Measurements from ENCODE around the gene AMH. TPM values are rescaled to one million over a fixed set of nuclear protein-coding genes. Genes with fewer than 3 reads are reported as not detected.

AMH gene
- total and polyA plus RNA-seq, 2 of the 4 experiments (the other 2 are of a cell fraction): 0.86 TPM; not detected in 1

GRCh38 chr19:2275588-2276428, 26.7 kb downstream of the AMH start:
- H3K4me2 ChIP-seq (ENCODE audit: low read depth, low read length): no peak overlapping the region
- H3K9me1 ChIP-seq (ENCODE audit: insufficient read depth, low read length): no peaks in the 10 kb centered on the region; the same call in 1 of the 2 replicates
- H4K91ac ChIP-seq (ENCODE audit: insufficient read depth, low read depth, low read length): no peak overlapping the region
- H2BK20ac ChIP-seq (ENCODE audit: low read depth, low read length): no peak overlapping the region
- H3K56ac ChIP-seq (ENCODE audit: extremely low read depth, insufficient read depth, low read length): no peak overlapping the region
- no peak overlapping the region for H3K18ac ChIP-seq (ENCODE audit: low read depth, low read length)
- H2AK9ac ChIP-seq (replicated peaks; ENCODE audit: low read depth, low read length, poor library complexity): peak overlapping the region; percentile 42
- H2AFZ ChIP-seq (replicated peaks; ENCODE audit: low read length, poor library complexity): peak overlapping the region; percentile 21
- intact Hi-C loops (cut with micrococcal nuclease): loop anchor here (1.0 kb wide), 1 partner anchor 115 kb away; no protein-coding TSS in a partner anchor
- H4K8ac ChIP-seq (ENCODE audit: low read depth in 2 of 2, low read length in 2 of 2): no peak overlapping the region
- no peak overlapping the region for H3K4me3 ChIP-seq (ENCODE audit: insufficient read depth, low read depth, low read length)
- H4K5ac ChIP-seq (ENCODE audit: low read depth, low read length): no peak overlapping the region
- in situ Hi-C loops (cut with MboI; ENCODE audit: low sequenced_read_pairs): loop anchor here (10.0 kb wide), 1 partner anchor 339 kb away; no protein-coding TSS in a partner anchor
- ChIA-PET CTCF (no interaction called here), POLR2A (ENCODE audit: unreplicated experiment) (no interaction called here)
- dilution Hi-C loops (cut with HindIII; ENCODE audit: low sequenced_read_pairs, unreplicated experiment): no loop called here
- H3K27me3 ChIP-seq (ENCODE audit: control insufficient read depth, insufficient read depth, low read length): no peaks in the 10 kb centered on the region
- no peak overlapping the region for H3K23ac ChIP-seq (ENCODE audit: low read depth, low read length)
- WGBS, 2 experiments (ENCODE audit: extremely low coverage in 2 of 2, insufficient read length in 1 of 2): 74% methylated on average over 54 of the region's 74 CpGs; no CpG with 5 or more reads in 1 of the 2 experiments
- H3K27ac ChIP-seq (ENCODE audit: insufficient read depth, low read length): no peak overlapping the region
- H3K14ac ChIP-seq (replicated peaks; ENCODE audit: low read depth, low read length): no peak overlapping the region
- no peak overlapping the region for H3K4ac ChIP-seq (ENCODE audit: low read depth, low read length)
- DNase-seq: no peak
- no peak overlapping the region for H3K9ac ChIP-seq (ENCODE audit: low read depth, low read length)
- no peak overlapping the region for H2AK5ac ChIP-seq (ENCODE audit: low read depth, low read length)
- peaks cover 7 to 42% of the 10 kb centered on the region in 2 experiments for H3K79me1 ChIP-seq (ENCODE audit: low read depth in 1 of 2, low read length in 2 of 2)
- H3K36me3 ChIP-seq (ENCODE audit: control insufficient read depth, insufficient read depth, low read length): peaks cover 34% of the 10 kb centered on the region
- no TSS peak for BruUV-seq (replicated peaks)
- no peak for ATAC-seq (ENCODE audit: low read depth)
- H4K20me1 ChIP-seq (ENCODE audit: insufficient read depth, low read length): peaks cover 63% of the 10 kb centered on the region
- H2BK15ac ChIP-seq (ENCODE audit: low read depth, low read length): no peak overlapping the region
- no peak overlapping the region for H2BK5ac ChIP-seq (ENCODE audit: low read depth, low read length, poor library complexity, severe bottlenecking)
- H3K9me3 ChIP-seq (ENCODE audit: control insufficient read depth, insufficient read depth, low read length): no peaks in the 10 kb centered on the region
- H2BK120ac ChIP-seq (ENCODE audit: low read depth, low read length): no peak overlapping the region
- H3K4me1 ChIP-seq (ENCODE audit: control insufficient read depth, insufficient read depth, low read length): peaks cover 14% of the 10 kb centered on the region
- TF ChIP-seq CEBPB (IDR thresholded peaks at IDR 0.05; ENCODE audit: low read depth, low read length) (no peak), MAZ (IDR thresholded peaks at IDR 0.05; ENCODE audit: borderline replicate concordance, low read depth, low read length) (no peak), CTCF (conservative IDR thresholded peaks at IDR 0.05; ENCODE audit: low read depth, low read length) (no peak), NFE2L2 (IDR thresholded peaks at IDR 0.05; ENCODE audit: low read depth, low read length) (no peak), RFX5 (IDR thresholded peaks at IDR 0.05; ENCODE audit: low read depth, low read length) (no peak), RCOR1 (IDR thresholded peaks at IDR 0.05; ENCODE audit: insufficient replicate concordance, low read length) (no peak), POLR2A (IDR thresholded peaks at IDR 0.05; ENCODE audit: low read depth, low read length) (no peak), MXI1 (IDR thresholded peaks at IDR 0.05; ENCODE audit: borderline replicate concordance, low read depth, low read length) (no peak), RAD21 (IDR thresholded peaks at IDR 0.05; ENCODE audit: low read length) (no peak), MAFK (IDR thresholded peaks at IDR 0.05; ENCODE audit: low read depth, low read length) (no peak), ELK1 (IDR thresholded peaks at IDR 0.05; ENCODE audit: borderline replicate concordance, low read depth, low read length) (no peak), SMC3 (IDR thresholded peaks at IDR 0.05; ENCODE audit: low read depth, low read length) (no peak), USF2 (IDR thresholded peaks at IDR 0.05; ENCODE audit: low read depth, low read length) (no peak), FOS (IDR thresholded peaks at IDR 0.05; ENCODE audit: low read depth, low read length) (no peak), CHD1 (IDR thresholded peaks at IDR 0.05; ENCODE audit: low read depth, low read length) (no peak)

All from IMR-90 (cell line).